GM12878 (cell line): Measurements from ENCODE around the gene MISP3. TPM values are rescaled to one million over a fixed set of nuclear protein-coding genes. Genes with fewer than 3 reads are reported as not detected.

Source experiments
- polyA plus RNA-seq, 11 experiments: library from polyadenylated mRNA; depleted of rRNA in 4 of 11; unstranded in 6 of 11; stranded (reverse) in 5 of 11; fragments of >200 nt; fragmentation: Nextera tagmentation in 4 of 11; fragmentation: Illumina TruSeq in 1 of 11; extraction: Ambion mirVana in 4 of 11; extraction: Trizol in 1 of 11; gene quantifications; 1 replicate in 1 of 11; 2 replicates in 10 of 11; pipeline versions ENCODE4 v1.2.1 to v1.2.3, GENCODE V29; 2011 to 2016; ENCODE audit warnings: inconsistent platforms in 2 of 11, missing spikeins in 2 of 11, low read depth in 1 of 11
- total RNA-seq, 4 experiments: library from RNA; depleted of rRNA in 3 of 4; stranded (reverse); fragments of >200 nt in 3 of 4; fragmentation: Illumina TruSeq in 1 of 4; extraction: Trizol in 1 of 4; gene quantifications; 2 replicates each; pipeline versions ENCODE4 v1.2.1 to v1.2.3, GENCODE V29; 2013 to 2021
- TF ChIP-seq, protein P1 (sequence below): fragments of 450-650 bp; IDR thresholded peaks from 2 replicates; pipeline ENCODE4 v1.6.1; 2017; ENCODE audit warnings: low read depth, mild to moderate bottlenecking, moderate library complexity
- TF ChIP-seq, protein P2 (sequence below): fragments of 450-650 bp; IDR thresholded peaks from 2 replicates; pipeline ENCODE4 v1.6.1; 2018; ENCODE audit warnings: mild to moderate bottlenecking, low read depth, moderate library complexity; ENCODE audit not compliant: partially characterized antibody
- TF ChIP-seq, protein P3 (sequence below): IDR thresholded peaks from 2 replicates; pipeline ENCODE4 v1.6.1; 2011; ENCODE audit warnings: mild to moderate bottlenecking, low read depth, low read length, moderate library complexity; ENCODE audit not compliant: insufficient replicate concordance

The MISP3 gene
- total and polyA plus RNA-seq, 10 of the 15 experiments (the other 5 are each of a cell fraction or from before 2014, with no cell fraction given): 0.07 to 1.4 (median 0.64) TPM

DNA sequence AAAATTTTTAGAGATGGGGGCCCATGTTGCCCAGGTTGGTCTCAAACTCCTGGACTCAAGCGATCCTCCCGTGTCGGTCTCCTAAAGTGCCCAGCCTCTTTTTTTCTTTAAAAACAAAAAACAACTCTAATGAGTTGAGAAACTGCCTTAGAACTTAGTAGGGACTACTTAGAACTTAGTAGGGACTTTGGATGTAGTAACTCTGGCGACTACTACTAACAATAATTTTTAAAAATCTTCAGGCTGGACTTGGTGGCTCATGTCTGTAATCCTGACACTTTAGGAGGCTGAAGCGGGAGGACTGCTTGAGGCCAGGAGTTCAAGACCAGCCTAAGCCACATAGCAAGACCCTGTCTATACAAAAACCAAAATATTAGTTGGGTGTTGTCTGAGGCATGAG, 13.5 kb downstream of the MISP3 start (continued):
- TF ChIP-seq, protein P1, sequence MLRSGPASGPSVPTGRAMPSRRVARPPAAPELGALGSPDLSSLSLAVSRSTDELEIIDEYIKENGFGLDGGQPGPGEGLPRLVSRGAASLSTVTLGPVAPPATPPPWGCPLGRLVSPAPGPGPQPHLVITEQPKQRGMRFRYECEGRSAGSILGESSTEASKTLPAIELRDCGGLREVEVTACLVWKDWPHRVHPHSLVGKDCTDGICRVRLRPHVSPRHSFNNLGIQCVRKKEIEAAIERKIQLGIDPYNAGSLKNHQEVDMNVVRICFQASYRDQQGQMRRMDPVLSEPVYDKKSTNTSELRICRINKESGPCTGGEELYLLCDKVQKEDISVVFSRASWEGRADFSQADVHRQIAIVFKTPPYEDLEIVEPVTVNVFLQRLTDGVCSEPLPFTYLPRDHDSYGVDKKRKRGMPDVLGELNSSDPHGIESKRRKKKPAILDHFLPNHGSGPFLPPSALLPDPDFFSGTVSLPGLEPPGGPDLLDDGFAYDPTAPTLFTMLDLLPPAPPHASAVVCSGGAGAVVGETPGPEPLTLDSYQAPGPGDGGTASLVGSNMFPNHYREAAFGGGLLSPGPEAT: no peak
- TF ChIP-seq, protein P2, sequence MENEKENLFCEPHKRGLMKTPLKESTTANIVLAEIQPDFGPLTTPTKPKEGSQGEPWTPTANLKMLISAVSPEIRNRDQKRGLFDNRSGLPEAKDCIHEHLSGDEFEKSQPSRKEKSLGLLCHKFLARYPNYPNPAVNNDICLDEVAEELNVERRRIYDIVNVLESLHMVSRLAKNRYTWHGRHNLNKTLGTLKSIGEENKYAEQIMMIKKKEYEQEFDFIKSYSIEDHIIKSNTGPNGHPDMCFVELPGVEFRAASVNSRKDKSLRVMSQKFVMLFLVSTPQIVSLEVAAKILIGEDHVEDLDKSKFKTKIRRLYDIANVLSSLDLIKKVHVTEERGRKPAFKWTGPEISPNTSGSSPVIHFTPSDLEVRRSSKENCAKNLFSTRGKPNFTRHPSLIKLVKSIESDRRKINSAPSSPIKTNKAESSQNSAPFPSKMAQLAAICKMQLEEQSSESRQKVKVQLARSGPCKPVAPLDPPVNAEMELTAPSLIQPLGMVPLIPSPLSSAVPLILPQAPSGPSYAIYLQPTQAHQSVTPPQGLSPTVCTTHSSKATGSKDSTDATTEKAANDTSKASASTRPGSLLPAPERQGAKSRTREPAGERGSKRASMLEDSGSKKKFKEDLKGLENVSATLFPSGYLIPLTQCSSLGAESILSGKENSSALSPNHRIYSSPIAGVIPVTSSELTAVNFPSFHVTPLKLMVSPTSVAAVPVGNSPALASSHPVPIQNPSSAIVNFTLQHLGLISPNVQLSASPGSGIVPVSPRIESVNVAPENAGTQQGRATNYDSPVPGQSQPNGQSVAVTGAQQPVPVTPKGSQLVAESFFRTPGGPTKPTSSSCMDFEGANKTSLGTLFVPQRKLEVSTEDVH: no peak
- TF ChIP-seq, protein P3, sequence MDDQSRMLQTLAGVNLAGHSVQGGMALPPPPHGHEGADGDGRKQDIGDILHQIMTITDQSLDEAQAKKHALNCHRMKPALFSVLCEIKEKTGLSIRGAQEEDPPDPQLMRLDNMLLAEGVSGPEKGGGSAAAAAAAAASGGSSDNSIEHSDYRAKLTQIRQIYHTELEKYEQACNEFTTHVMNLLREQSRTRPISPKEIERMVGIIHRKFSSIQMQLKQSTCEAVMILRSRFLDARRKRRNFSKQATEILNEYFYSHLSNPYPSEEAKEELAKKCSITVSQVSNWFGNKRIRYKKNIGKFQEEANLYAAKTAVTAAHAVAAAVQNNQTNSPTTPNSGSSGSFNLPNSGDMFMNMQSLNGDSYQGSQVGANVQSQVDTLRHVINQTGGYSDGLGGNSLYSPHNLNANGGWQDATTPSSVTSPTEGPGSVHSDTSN: no peak
